GM19043 (cell line): ENCODE results near the gene IWS1.
"Not testable (repeated sequence)": the region's sequence is repeated elsewhere in the genome, so short reads cannot be mapped to it uniquely, and the experiment has no call there.

ENCODE experiments used
- ATAC-seq: cut with Tn5 transposase; IDR thresholded peaks from one replicate; pipeline ENCODE4 v1.9.1; 2021; ENCODE audit warnings: low read depth; ENCODE audit not compliant: unreplicated experiment

IWS1 gene

GRCh38 chr2:127530245-127531140, 4.2 kb upstream of the IWS1 start:
- no peak for ATAC-seq

- not testable (repeated sequence) for ATAC-seq
Measured at GRCh38 chr2:127529416-127529815, 3.1 kb upstream of the IWS1 start.

- ATAC-seq = no peak
Measured at GRCh38 chr2:127528487-127528886, 2.2 kb upstream of the IWS1 start.

GRCh38 chr2:127527001-127527804, 914 bp upstream of the IWS1 start:
- peak; percentile 4 for ATAC-seq

- no peak for ATAC-seq
Measured at GRCh38 chr2:127525691-127526131, 578 bp downstream of the IWS1 start.

- not testable (repeated sequence) for ATAC-seq
Measured at GRCh38 chr2:127524198-127524834, 2.0 kb downstream of the IWS1 start.

- ATAC-seq = no peak
Measured at GRCh38 chr2:127523269-127523939, 2.9 kb downstream of the IWS1 start.

GRCh38 chr2:127520424-127520823, 5.9 kb downstream of the IWS1 start:
- no peak for ATAC-seq

- no peak for ATAC-seq
Measured at GRCh38 chr2:127517465-127517864, 8.8 kb downstream of the IWS1 start.

GRCh38 chr2:127516041-127516762, 10.1 kb downstream of the IWS1 start:
- ATAC-seq = no peak

- no peak for ATAC-seq
Measured at GRCh38 chr2:127515383-127515915, 10.8 kb downstream of the IWS1 start.

- no peak for ATAC-seq
Measured at GRCh38 chr2:127514485-127514884, 11.8 kb downstream of the IWS1 start.

- no peak for ATAC-seq
Measured at GRCh38 chr2:127514076-127514475, 12.2 kb downstream of the IWS1 start.

- no peak for ATAC-seq
Measured at GRCh38 chr2:127512362-127512761, 13.9 kb downstream of the IWS1 start.

GRCh38 chr2:127511917-127512316, 14.4 kb downstream of the IWS1 start:
- ATAC-seq = no peak

- no peak for ATAC-seq
Measured at GRCh38 chr2:127511090-127511695, 15.1 kb downstream of the IWS1 start.

GRCh38 chr2:127510073-127510472, 16.2 kb downstream of the IWS1 start:
- no peak for ATAC-seq

GRCh38 chr2:127508631-127509034, 17.7 kb downstream of the IWS1 start:
- ATAC-seq = no peak

GRCh38 chr2:127508023-127508630, 18.2 kb downstream of the IWS1 start:
- ATAC-seq = no peak
